HG03565 (cell line): ENCODE data around the gene SEL1L.
A peak's percentile ranks its signal among the peaks of the same experiment; 100 is the strongest.
"Not testable (repeated sequence)": the region's sequence is repeated elsewhere in the genome, so short reads cannot be mapped to it uniquely, and the experiment has no call there.

Experiments
- ATAC-seq: cut with Tn5 transposase; IDR thresholded peaks from one replicate; pipeline ENCODE4 v1.9.1; 2021; ENCODE audit warnings: mild to moderate bottlenecking, moderate library complexity; ENCODE audit not compliant: unreplicated experiment

Gene SEL1L

GRCh38 chr14:81474685-81475324, 58.8 kb downstream of the SEL1L start:
- ATAC-seq, result no peak

- peak; percentile 57 for ATAC-seq
These were observed 59.5 kb downstream of the SEL1L start for GRCh38 chr14:81474148-81474492.

GRCh38 chr14:81473456-81474147, 60.1 kb downstream of the SEL1L start:
- ATAC-seq, result peak; percentile 13

GRCh38 chr14:81472096-81472800, 61.4 kb downstream of the SEL1L start:
- no peak for ATAC-seq

- ATAC-seq, result peak; percentile 22
These were observed 62.6 kb downstream of the SEL1L start for GRCh38 chr14:81471062-81471461.

- peak; percentile 14 for ATAC-seq
These were observed 63.2 kb downstream of the SEL1L start for GRCh38 chr14:81470557-81470826.

GRCh38 chr14:81466854-81467253, 66.8 kb downstream of the SEL1L start:
- ATAC-seq, result no peak

GRCh38 chr14:81465507-81466228, 68.0 kb downstream of the SEL1L start:
- ATAC-seq, result no peak

GRCh38 chr14:81465003-81465392, 68.7 kb downstream of the SEL1L start:
- ATAC-seq, result peak; percentile 15

- peak; percentile 60 for ATAC-seq
These were observed 69.2 kb downstream of the SEL1L start for GRCh38 chr14:81464253-81465002.

- ATAC-seq, result not testable (repeated sequence)
These were observed 71.3 kb downstream of the SEL1L start for GRCh38 chr14:81462356-81462755.

- ATAC-seq, result no peak
These were observed 73.7 kb downstream of the SEL1L start for GRCh38 chr14:81459912-81460311.

GRCh38 chr14:81458352-81458751, 75.3 kb downstream of the SEL1L start:
- no peak for ATAC-seq

GRCh38 chr14:81455390-81455789, 78.3 kb downstream of the SEL1L start:
- peak; percentile 17 for ATAC-seq

GRCh38 chr14:81454572-81455218, 79.0 kb downstream of the SEL1L start:
- peak; percentile 63 for ATAC-seq

- ATAC-seq, result peak; percentile 67
These were observed 80.4 kb downstream of the SEL1L start for GRCh38 chr14:81453166-81453766.

- no peak for ATAC-seq
These were observed 81.1 kb downstream of the SEL1L start for GRCh38 chr14:81452341-81453133.

GRCh38 chr14:81450976-81451375, 82.7 kb downstream of the SEL1L start:
- no peak for ATAC-seq

GRCh38 chr14:81450100-81450531, 83.5 kb downstream of the SEL1L start:
- ATAC-seq, result no peak
